HG03469 (cell line): Measurements from ENCODE around the gene WDR38.

ENCODE experiments used
- ATAC-seq: cut with Tn5 transposase; IDR thresholded peaks from one replicate; pipeline ENCODE4 v1.9.1; 2021; ENCODE audit warnings: mild to moderate bottlenecking, moderate library complexity, moderate number of reproducible peaks; ENCODE audit not compliant: unreplicated experiment

Gene WDR38

GRCh38 chr9:124855944-124856765 is 2.9 kb downstream of the WDR38 start:
- no peak for ATAC-seq

GRCh38 chr9:124857533-124858162 is 4.4 kb downstream of the WDR38 start:
- ATAC-seq, result no peak

- ATAC-seq, result no peak
Observed at GRCh38 chr9:124858330-124859046, 5.2 kb downstream of the WDR38 start.

- ATAC-seq, result no peak
Observed at GRCh38 chr9:124859803-124860581, 6.7 kb downstream of the WDR38 start.

GRCh38 chr9:124860582-124861341 is 7.5 kb downstream of the WDR38 start:
- ATAC-seq, result no peak

GRCh38 chr9:124861342-124862229 is 8.3 kb downstream of the WDR38 start, which contains the start of the genes ARPC5L and RPL35:
Gene ARPC5L (plus strand): TSS chr9:124862130. CDS start chr9:124869291, 7,161 bp downstream.
Gene RPL35 (minus strand): TSS chr9:124861957. CDS start chr9:124861912, 45 bp downstream.
- peak; percentile 63 for ATAC-seq

- no peak for ATAC-seq
Observed at GRCh38 chr9:124863371-124863871, 10.2 kb downstream of the WDR38 start.

GRCh38 chr9:124868511-124869465 is 15.5 kb downstream of the WDR38 start:
- ATAC-seq, result peak; percentile 43

GRCh38 chr9:124869466-124869985 is 16.3 kb downstream of the WDR38 start:
- no peak for ATAC-seq

GRCh38 chr9:124869986-124870560 is 16.8 kb downstream of the WDR38 start:
- no peak for ATAC-seq

- ATAC-seq, result no peak
Observed at GRCh38 chr9:124870723-124871122, 17.5 kb downstream of the WDR38 start.

GRCh38 chr9:124871156-124871561 is 17.9 kb downstream of the WDR38 start:
- no peak for ATAC-seq

GRCh38 chr9:124873664-124874063 is 20.4 kb downstream of the WDR38 start:
- ATAC-seq, result no peak

- no peak for ATAC-seq
Observed at GRCh38 chr9:124875501-124875900, 22.2 kb downstream of the WDR38 start.

GRCh38 chr9:124877021-124877782 is 23.9 kb downstream of the WDR38 start:
- ATAC-seq, result no peak

- no peak for ATAC-seq
Observed at GRCh38 chr9:124878021-124878420, 24.8 kb downstream of the WDR38 start.
